ENCODE data around the gene ACBD4. TPM values are rescaled to one million over a fixed set of nuclear protein-coding genes. Genes with fewer than 3 reads are reported as not detected.
"Not testable (repeated sequence)": the region's sequence is repeated elsewhere in the genome, so short reads cannot be mapped to it uniquely, and the experiment has no call there.

Gene ACBD4
- total RNA-seq, 6 experiments from 2014 or later: 5.0 to 8.0 (median 6.5) TPM

- peaks cover 47% of the 10 kb centered on the region for H3K4me1 Mint-ChIP-seq (ENCODE audit: low read depth)
- TF ChIP-seq CTCF (IDR thresholded peaks at IDR 0.05): no peak
- no peaks in the 10 kb centered on the region; the same call in 1 of the 2 replicates for H3K27me3 Mint-ChIP-seq (ENCODE audit: insufficient read depth)
- peak overlapping the region; percentile 71 for H3K27ac Mint-ChIP-seq
- no peak overlapping the region for H3K4me3 Mint-ChIP-seq
- H3K36me3 Mint-ChIP-seq (ENCODE audit: low read depth): peaks cover 4% of the 10 kb centered on the region; the same call in 1 of the 2 replicates
- no peaks in the 10 kb centered on the region for H3K9me3 Mint-ChIP-seq
- no peak for DNase-seq
Measured at GRCh38 chr17:45123076-45123770, 12.3 kb upstream of the ACBD4 start.

- H3K36me3 Mint-ChIP-seq (ENCODE audit: low read depth): peaks cover 4% of the 10 kb centered on the region; the same call in 1 of the 2 replicates
- DNase-seq: peak; percentile 81
- H3K4me1 Mint-ChIP-seq (ENCODE audit: low read depth): peaks cover 56% of the 10 kb centered on the region
- no peak for TF ChIP-seq CTCF (IDR thresholded peaks at IDR 0.05)
- H3K27me3 Mint-ChIP-seq (ENCODE audit: insufficient read depth): no peaks in the 10 kb centered on the region; the same call in 1 of the 2 replicates
- H3K4me3 Mint-ChIP-seq: peak overlapping the region; percentile 40
- peak overlapping the region; percentile 88 for H3K27ac Mint-ChIP-seq
- H3K9me3 Mint-ChIP-seq: no peaks in the 10 kb centered on the region
Measured at GRCh38 chr17:45123930-45124796, 11.3 kb upstream of the ACBD4 start.

- not testable (repeated sequence) for H3K9me3 Mint-ChIP-seq; H3K27me3 Mint-ChIP-seq (ENCODE audit: insufficient read depth); DNase-seq; H3K36me3 Mint-ChIP-seq (ENCODE audit: low read depth)
- Mint-ChIP-seq H3K27ac (peak overlapping the region; percentile 88), H3K4me3 (peak overlapping the region; percentile 40), H3K4me1 (ENCODE audit: low read depth) (peaks cover 62% of the 10 kb centered on the region)
Measured at GRCh38 chr17:45124797-45125122, 10.7 kb upstream of the ACBD4 start.

- peaks cover 4% of the 10 kb centered on the region; the same call in 1 of the 2 replicates for H3K36me3 Mint-ChIP-seq (ENCODE audit: low read depth)
- DNase-seq: no peak
- no peak for TF ChIP-seq CTCF (IDR thresholded peaks at IDR 0.05)
- no peak overlapping the region for H3K27ac Mint-ChIP-seq
- H3K4me3 Mint-ChIP-seq: no peak overlapping the region
- H3K27me3 Mint-ChIP-seq (ENCODE audit: insufficient read depth): no peaks in the 10 kb centered on the region
- no peaks in the 10 kb centered on the region for H3K9me3 Mint-ChIP-seq
- H3K4me1 Mint-ChIP-seq (ENCODE audit: low read depth): peaks cover 63% of the 10 kb centered on the region
Measured at GRCh38 chr17:45125509-45125908, 10.0 kb upstream of the ACBD4 start.

- no peak for DNase-seq
- no peaks in the 10 kb centered on the region for H3K27me3 Mint-ChIP-seq (ENCODE audit: insufficient read depth)
- no peak for TF ChIP-seq CTCF (IDR thresholded peaks at IDR 0.05)
- peak overlapping the region; percentile 76; the same call in 1 of the 2 replicates for H3K27ac Mint-ChIP-seq
- peaks cover 4% of the 10 kb centered on the region; the same call in 1 of the 2 replicates for H3K36me3 Mint-ChIP-seq (ENCODE audit: low read depth)
- peaks cover 74% of the 10 kb centered on the region for H3K4me1 Mint-ChIP-seq (ENCODE audit: low read depth)
- H3K4me3 Mint-ChIP-seq: no peak overlapping the region
- H3K9me3 Mint-ChIP-seq: no peaks in the 10 kb centered on the region
Measured at GRCh38 chr17:45127207-45127547, 8.3 kb upstream of the ACBD4 start.
